8988T (cell line): ENCODE data around the gene PRELP.
"Not testable (repeated sequence)": the region's sequence is repeated elsewhere in the genome, so short reads cannot be mapped to it uniquely, and the experiment has no call there.

Experiments
- DNase-seq: peaks from one replicate; pipeline ENCODE4 v3.0.0; 2011

Gene PRELP

GRCh38 chr1:203508463-203509073 is 33.0 kb downstream of the PRELP start:
- DNase-seq: no peak

- no peak for DNase-seq
Observed at GRCh38 chr1:203509135-203509534, 33.5 kb downstream of the PRELP start.

DNA sequence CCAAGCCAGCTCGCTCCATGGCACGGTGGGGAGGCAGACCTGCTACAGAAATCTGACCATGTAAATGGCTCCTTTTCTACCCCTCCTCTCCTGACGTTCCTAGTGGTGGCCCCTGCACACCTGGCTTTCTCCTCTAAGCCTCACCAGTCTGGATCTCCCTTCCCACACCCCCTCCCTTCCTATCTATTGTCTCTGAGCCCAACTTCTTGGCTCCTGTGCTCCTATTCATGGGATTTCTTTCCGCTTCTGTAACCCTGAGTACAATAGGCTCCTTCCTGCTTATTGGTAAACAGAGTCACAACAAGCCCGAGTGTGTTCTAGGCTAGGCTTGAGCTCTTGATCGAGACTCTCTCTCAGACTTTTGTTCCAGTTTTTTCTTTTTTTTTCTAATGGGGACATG is 35.9 kb downstream of the PRELP start:
- no peak for DNase-seq

- no peak for DNase-seq
Observed at GRCh38 chr1:203511930-203512329, 36.3 kb downstream of the PRELP start.

- DNase-seq: no peak
Observed at GRCh38 chr1:203512517-203512847, 36.9 kb downstream of the PRELP start.

DNA sequence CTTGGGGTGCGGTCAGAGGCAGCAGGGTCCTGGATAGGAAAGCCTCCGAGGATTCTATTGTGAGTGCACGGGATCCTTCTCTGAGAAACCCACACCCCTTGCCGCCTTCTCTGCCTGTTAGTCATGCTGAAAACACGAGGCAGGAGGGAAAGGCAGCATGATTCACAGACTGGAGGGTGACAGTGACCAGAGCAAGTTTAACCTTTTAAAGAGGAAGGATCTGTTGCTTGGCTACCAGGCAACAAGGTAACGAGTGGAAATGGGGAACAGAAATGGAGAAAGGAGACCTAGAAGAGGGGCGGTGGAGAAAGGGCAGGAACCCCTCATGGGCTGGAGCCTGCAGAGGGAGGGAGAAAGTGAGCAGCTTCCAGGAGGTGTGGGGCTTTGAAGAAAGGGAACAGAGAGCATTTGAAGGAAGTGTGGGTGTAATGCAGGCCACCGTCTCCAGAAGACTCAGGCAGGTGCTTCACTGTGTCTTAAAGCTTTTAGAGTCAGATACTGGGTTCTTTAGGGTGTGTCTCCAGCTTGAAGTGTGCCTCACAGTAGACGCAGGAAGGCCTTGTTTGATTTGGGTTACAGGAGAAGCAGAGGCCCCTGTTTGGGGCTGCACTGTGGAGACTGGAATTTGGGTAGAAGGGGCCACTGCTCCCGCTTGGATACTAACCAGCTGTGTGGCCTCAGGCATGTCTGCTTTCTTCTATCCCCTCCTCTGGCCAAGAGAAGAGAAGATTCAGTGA is 37.4 kb downstream of the PRELP start:
- peak; percentile 73 for DNase-seq

GRCh38 chr1:203513585-203514031 is 38.0 kb downstream of the PRELP start:
- no peak for DNase-seq

- DNase-seq: no peak
Observed at GRCh38 chr1:203516184-203516583, 40.6 kb downstream of the PRELP start.

DNA sequence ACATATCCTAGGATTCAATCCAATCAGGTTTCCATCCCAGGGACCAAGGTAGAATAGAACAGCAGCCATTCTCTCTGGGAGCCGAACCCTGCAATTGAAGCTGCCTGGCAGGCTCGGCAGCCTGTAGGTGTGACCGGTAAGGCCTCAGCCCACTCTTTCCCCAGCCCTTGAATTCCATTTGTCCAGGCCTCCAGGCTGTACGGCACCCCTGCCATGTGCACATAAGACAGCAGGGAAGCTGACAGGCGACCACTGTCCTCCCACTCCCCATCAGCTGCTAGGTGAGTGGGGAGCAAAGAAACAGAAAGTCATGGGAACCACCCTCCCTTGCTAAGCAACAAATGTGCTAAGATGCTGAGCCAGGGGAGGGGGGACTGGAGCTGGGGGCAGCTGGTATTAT is 41.3 kb downstream of the PRELP start:
- no peak for DNase-seq

DNA sequence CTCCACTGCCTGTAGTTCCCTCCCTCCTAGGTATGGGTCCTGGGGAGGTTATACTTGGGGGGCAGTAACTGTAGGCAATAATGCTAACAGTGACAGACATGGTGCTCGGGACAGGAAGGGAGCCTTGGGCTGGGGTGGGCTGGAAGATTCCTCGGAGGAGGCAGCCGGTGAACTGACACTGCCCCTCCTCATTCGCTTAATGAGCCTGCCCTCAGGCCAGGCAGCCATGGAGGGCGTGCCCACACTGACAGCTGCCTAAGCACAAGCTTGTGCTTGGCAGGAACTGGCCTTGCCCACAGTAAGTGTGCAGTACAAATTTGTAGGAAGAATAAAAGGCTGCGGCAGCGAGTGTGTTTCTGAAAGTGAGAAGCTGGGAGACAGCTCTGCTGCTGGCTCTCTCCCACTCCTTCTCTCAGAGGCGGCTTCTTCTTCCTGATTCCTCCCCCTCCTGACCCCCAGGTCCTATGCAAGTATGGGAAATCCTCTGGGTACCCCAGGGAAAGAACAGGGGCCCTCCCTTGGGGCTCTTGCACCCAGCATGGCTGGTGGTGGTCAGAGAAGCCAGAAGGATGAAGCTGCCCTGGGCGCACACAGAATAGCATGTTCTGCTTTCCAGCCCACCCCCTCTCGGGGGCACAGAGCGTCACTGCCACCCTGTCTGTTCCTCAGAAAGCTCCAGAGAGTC is 42.0 kb downstream of the PRELP start:
- no peak for DNase-seq

DNA sequence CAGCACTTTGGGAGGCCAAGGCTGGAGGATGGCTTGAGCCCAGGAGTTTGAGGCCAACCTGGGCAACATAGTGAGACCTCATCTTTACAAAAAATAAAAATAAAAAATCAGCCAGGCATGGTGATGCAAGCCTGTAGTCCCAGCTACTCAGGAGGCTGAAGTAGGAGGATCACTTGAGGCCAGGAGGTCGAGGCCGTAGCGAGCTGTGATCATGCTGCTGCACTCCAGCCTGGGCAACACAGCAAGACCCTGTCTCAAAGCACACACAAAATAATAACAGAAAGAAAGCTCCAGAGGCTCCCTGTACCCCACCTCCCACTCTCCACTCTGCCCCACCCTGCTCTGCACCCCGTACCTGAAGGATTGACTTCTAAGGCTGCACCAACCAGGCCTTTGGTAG is 42.5 kb downstream of the PRELP start:
- not testable (repeated sequence) for DNase-seq

GRCh38 chr1:203518541-203518940 is 42.9 kb downstream of the PRELP start:
- DNase-seq: no peak

DNA sequence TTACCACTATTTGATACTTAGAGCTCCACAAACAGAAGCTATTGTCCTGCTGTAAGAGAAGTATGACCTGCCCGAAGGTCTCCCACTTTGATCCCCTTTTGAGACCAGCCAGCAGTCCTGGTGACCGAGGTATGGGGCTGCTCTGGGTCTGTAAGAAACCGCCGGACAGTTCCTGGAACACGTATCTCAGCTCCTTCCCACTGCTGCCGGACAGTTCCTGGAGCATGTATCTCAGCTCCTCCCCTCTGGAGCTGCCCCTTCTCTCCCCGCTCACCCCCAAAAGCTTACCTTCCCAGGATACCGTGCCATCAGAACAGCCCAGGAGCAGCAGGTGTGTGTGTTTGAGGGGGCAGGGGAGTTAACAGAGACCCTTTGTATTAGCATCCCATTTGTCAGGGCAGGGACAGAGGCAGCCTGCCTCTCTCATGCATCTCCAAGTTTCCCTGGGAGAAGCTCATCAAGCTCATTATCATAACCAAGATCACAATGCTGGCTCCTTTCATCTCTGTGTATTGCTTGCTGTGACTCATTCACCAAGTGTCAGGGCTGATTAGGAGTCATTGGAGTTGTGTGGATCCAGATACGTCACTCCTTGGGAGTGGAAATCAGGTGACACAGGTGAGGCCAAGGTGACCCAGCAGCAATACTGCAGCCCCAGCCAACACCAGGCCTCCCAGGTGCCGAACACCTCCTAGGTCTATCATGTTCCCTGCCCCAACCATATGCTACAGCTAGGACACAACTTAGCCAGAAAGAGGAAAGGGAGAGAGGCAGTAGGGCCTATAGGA is 43.6 kb downstream of the PRELP start:
- no peak for DNase-seq

- DNase-seq: no peak
Observed at GRCh38 chr1:203519896-203520295, 44.3 kb downstream of the PRELP start.

DNA sequence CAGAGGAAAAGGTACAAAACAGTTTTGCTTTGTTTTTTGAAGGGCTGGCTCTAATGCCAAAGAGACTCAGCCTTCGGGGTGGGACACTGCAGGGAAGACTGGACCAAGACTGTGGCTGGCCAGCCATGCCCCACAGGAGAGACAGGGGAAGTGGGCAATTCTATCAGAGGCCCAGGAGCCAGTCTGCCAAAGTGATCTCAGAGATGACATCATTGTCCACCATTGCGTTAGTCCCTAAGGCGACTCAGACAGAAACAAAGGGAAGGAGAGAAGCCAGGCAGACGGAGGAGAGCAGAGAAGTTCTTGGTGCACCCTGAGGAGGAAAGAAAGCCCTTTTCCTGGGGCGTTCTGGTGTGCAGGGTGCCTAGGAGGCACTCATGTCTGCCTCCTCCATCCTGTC is 44.7 kb downstream of the PRELP start:
- no peak for DNase-seq

GRCh38 chr1:203521074-203521794 is 45.6 kb downstream of the PRELP start:
- DNase-seq: no peak

DNA sequence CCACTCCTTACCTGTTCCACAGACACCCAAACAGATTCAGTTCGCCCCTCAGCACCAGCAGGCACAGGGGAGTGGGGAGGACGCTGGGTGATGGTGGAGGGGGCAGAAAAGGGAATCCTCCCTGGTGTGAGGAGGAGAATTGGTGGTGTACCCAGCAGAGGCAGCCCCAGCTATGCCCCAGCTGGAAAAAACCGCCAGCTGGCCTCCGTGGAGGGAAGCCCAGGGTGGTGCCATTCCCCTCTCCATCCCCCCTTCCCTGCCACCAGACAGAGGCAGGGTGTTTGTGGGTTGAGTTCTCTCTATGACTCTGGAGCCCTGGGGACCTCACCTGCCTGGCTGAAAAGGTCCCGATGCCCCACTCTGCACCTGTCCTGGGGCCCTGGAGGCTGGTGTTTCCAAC is 46.2 kb downstream of the PRELP start:
- no peak for DNase-seq

- DNase-seq: no peak
Observed at GRCh38 chr1:203522237-203522636, 46.6 kb downstream of the PRELP start.

GRCh38 chr1:203523667-203524066 is 48.1 kb downstream of the PRELP start:
- DNase-seq: no peak

DNA sequence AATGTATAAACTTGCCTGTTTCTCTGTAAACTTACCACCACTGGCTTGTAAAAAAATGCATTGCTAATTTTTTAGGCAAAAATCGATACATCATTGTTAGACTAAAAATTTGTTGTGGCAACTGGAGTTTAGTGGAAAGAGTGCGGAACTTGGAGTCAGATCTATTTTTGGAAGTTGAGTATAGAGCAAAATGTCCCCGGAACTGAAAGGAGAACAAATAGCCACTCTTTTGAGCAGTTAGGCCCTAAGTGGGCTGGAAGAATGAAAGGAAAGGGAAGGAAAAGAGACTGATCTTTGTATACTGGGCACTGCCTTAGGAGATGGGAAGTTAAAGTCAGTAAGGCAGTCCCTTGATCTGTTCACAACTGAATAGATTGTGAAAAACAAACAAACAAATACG is 48.5 kb downstream of the PRELP start:
- DNase-seq: no peak

- DNase-seq: no peak
Observed at GRCh38 chr1:203524824-203525223, 49.2 kb downstream of the PRELP start.

DNA sequence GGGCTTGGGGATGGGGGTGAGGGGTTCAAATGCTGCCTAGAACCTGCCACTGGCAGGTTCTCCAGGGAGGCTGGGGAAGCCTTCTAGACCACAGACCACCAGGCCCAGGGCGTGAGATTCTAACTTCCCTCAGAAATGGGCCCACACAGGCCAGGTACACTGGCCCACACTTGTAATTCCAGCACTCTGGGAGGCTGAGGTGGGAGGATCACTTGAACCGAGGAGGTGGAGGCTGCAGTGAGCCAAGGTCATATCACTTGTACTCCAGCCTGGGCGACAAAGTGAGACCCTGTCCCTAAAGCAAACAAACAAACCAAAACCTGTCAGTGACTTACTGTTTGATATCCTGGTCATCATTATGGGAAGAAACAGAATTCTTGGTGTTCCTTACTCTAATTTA is 50.1 kb downstream of the PRELP start:
- no peak for DNase-seq

- no peak for DNase-seq
Observed at GRCh38 chr1:203526130-203526529, 50.5 kb downstream of the PRELP start.
